Nephron (organoid): ENCODE results near the gene FA2H.
"Not testable (repeated sequence)": the region's sequence is repeated elsewhere in the genome, so short reads cannot be mapped to it uniquely, and the experiment has no call there.

Source experiments
- H3K27ac Mint-ChIP-seq, 3 experiments: 2 replicates each; pipeline ENCODE4 v1.8.0; 2020; ENCODE audit warnings: mixed read lengths in 3 of 3, mild to moderate bottlenecking in 2 of 3, moderate library complexity in 1 of 3
- H3K27me3 Mint-ChIP-seq: 2 replicates; pipeline ENCODE4 v1.8.0; 2021; ENCODE audit warnings: low read depth, mild to moderate bottlenecking, moderate library complexity, mixed read lengths
- H3K36me3 Mint-ChIP-seq: 2 replicates; pipeline ENCODE4 v1.8.0; 2020; ENCODE audit warnings: low read depth, mixed read lengths
- H3K4me1 Mint-ChIP-seq: 2 replicates; pipeline ENCODE4 v1.8.0; 2020; ENCODE audit warnings: mixed read lengths
- H3K4me3 Mint-ChIP-seq, 3 experiments: 2 replicates each; pipeline ENCODE4 v1.8.0; 2020; ENCODE audit warnings: mild to moderate bottlenecking in 3 of 3, mixed read lengths in 3 of 3, moderate library complexity in 2 of 3
- H3K9me3 Mint-ChIP-seq: 2 replicates; pipeline ENCODE4 v1.8.0; 2020; ENCODE audit warnings: mixed read lengths
- CTCF ChIP-seq, 3 experiments: fragments of 200-600 bp; sonication (generic); IDR thresholded peaks; one replicate each; pipeline ENCODE4 v1.5.0; 2021; ENCODE audit warnings: antibody characterized with exemption in 3 of 3; ENCODE audit not compliant: unreplicated experiment in 3 of 3

Gene FA2H

DNA sequence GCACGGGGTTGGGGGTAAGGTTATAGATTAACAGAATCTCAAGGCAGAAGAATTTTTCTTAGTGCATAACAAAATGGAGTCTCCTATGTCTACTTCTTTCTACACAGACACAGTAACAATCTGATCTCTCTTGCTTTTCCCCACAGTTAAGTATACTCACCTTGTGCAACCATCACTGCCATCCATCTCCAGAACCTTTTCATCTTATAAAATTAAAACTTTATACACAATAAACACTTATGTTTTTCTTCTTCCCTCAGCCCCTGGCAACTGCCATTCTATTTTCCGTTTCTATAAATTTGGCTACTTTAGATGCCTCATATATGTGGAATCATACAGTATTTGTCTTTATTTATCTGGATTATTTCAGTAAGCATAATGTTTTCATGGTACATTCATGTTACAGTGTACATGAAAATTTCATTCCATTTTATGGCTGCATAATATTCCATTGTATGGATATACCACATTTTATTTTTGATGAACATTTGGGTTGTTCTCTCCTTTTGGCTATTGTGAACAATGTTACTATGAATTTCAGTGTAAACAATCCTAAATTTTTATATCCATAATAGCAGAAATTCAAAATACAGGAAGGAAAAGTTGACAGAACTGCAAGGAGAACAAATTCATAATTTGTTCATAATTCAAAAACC is 25.7 kb upstream of the FA2H start:
- Mint-ChIP-seq H3K27ac (no peak overlapping the region), H3K4me3 (no peak overlapping the region), H3K36me3 (no peaks in the 10 kb centered on the region), H3K9me3 (peaks cover 12% of the 10 kb centered on the region), H3K27me3 (peaks cover 7% of the 10 kb centered on the region), H3K4me1 (no peaks in the 10 kb centered on the region)
- TF ChIP-seq CTCF (IDR thresholded peaks at IDR 0.05; ENCODE audit: unreplicated experiment in 3 of 3) = no peak

- no peaks in the 10 kb centered on the region for H3K4me1 Mint-ChIP-seq
- no peak overlapping the region for H3K4me3 Mint-ChIP-seq
- H3K27me3 Mint-ChIP-seq = peaks cover 7% of the 10 kb centered on the region
- TF ChIP-seq CTCF (IDR thresholded peaks at IDR 0.05; ENCODE audit: unreplicated experiment in 3 of 3) = no peak
- no peak overlapping the region for H3K27ac Mint-ChIP-seq
- H3K9me3 Mint-ChIP-seq = peaks cover 10% of the 10 kb centered on the region
- H3K36me3 Mint-ChIP-seq = no peaks in the 10 kb centered on the region
These were observed 22.8 kb upstream of the FA2H start for GRCh38 chr16:74797414-74797813.

DNA sequence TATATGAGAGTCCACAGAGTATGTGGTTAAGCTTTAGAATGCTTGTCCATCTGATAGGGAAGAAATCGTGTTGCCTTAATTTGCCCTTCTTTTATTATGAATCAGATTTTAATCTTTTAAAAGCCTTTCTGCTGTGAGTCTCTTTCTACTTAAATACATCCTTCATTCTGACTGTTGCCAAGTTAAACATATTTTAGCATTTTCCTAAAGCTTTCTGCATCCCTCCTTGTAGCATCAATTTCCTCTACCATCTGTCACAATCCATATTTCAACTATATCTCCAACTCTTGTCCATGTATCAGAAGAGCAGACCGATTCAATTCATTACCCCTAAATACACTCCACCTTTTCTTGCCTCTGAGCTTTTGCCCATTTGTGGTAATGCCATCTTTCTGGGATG is 20.5 kb upstream of the FA2H start:
- TF ChIP-seq CTCF (IDR thresholded peaks at IDR 0.05; ENCODE audit: unreplicated experiment in 3 of 3) = no peak
- Mint-ChIP-seq H3K36me3 (no peaks in the 10 kb centered on the region), H3K27ac (no peak overlapping the region), H3K4me3 (no peak overlapping the region), H3K9me3 (peaks cover 9% of the 10 kb centered on the region), H3K4me1 (no peaks in the 10 kb centered on the region), H3K27me3 (peaks cover 3% of the 10 kb centered on the region)

GRCh38 chr16:74794668-74795067 is 20.0 kb upstream of the FA2H start:
- Mint-ChIP-seq H3K4me3 (no peak overlapping the region), H3K36me3 (no peaks in the 10 kb centered on the region), H3K9me3 (peaks cover 9% of the 10 kb centered on the region), H3K27me3 (peaks cover 3% of the 10 kb centered on the region), H3K27ac (no peak overlapping the region), H3K4me1 (no peaks in the 10 kb centered on the region)
- no peak for TF ChIP-seq CTCF (IDR thresholded peaks at IDR 0.05; ENCODE audit: unreplicated experiment in 3 of 3)

DNA sequence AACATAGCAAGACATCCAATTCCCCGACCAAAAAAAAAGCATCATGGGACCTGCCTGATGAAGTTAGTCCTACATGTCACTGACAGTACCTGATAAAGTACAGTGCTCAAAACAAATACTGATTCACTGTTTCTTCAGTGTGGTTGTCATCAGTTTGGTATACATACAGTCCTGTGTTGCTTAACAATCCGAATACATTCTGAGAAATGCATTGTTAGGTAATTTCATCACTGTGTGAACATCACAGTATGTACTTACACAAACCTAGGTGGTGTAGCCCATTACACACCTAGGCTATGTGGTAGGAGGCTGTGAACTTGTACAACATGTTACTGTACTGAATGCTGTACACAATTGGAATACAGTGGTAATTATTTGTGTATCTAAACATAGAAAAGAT is 19.0 kb upstream of the FA2H start:
- Mint-ChIP-seq H3K27me3 (peaks cover 3% of the 10 kb centered on the region), H3K4me3 (no peak overlapping the region), H3K4me1 (no peaks in the 10 kb centered on the region), H3K36me3 (no peaks in the 10 kb centered on the region), H3K27ac (no peak overlapping the region), H3K9me3 (peaks cover 9% of the 10 kb centered on the region)
- TF ChIP-seq CTCF (IDR thresholded peaks at IDR 0.05; ENCODE audit: unreplicated experiment in 3 of 3) = no peak

DNA sequence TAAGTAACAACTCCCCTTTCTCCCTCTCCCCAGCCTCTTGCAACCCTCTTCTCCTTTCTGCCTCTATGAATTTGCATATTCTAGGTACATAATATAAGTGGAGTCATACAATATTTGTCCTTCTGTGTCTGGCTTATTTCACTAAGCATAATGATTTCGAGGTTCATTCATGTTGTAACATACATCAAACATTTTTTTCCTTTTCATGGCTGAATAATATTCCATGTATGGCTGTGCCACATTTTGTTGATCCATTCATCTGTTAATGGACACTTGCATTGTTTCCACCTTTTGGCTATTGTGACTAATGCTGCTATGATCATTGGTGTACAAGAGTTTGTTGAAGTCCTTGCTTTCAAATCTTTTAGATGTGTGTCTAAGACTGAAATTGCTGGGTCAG is 17.6 kb upstream of the FA2H start:
- H3K27ac Mint-ChIP-seq = no peak overlapping the region
- no peak overlapping the region for H3K4me3 Mint-ChIP-seq
- peaks cover 10% of the 10 kb centered on the region for H3K27me3 Mint-ChIP-seq
- H3K9me3 Mint-ChIP-seq = peaks cover 9% of the 10 kb centered on the region
- H3K4me1 Mint-ChIP-seq = no peaks in the 10 kb centered on the region
- H3K36me3 Mint-ChIP-seq = no peaks in the 10 kb centered on the region
- TF ChIP-seq CTCF (IDR thresholded peaks at IDR 0.05; ENCODE audit: unreplicated experiment in 3 of 3) = no peak

DNA sequence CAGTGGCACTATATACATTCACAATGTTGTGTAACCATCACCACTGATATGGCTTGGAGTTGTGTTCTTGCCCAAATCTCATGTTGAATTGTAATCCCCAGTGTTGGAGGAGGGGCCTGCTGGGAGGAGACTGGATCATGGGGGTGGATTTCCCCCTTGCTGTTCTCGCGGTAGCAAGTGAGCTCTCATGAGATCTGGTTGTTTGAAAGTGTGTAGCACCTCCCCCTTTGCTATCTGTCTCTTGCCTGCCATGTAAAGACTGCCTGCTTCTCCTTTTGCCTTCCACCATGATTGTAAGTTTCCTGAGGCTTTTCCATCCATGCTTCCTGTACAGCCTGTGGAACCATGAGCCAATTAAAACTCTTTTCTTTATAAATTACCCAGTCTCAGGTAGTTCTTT is 17.1 kb upstream of the FA2H start:
- not testable (repeated sequence) for H3K9me3 Mint-ChIP-seq, H3K4me1 Mint-ChIP-seq, H3K4me3 Mint-ChIP-seq, H3K27ac Mint-ChIP-seq, H3K36me3 Mint-ChIP-seq, H3K27me3 Mint-ChIP-seq
